Stimulated activated CD8-positive, alpha-beta memory T cell treated with anti-CD3 and anti-CD28 coated beads, Interleukin-2, amount 100 ng/mL, for 1 hour (primary cell): ENCODE results near the gene FOXB1.
A peak's percentile ranks its signal among the peaks of the same experiment; 100 is the strongest.

Experiments used
- DNase-seq, 2 donors: peaks; one replicate each; pipeline ENCODE4 v3.0.0-alpha.2; 2020; ENCODE audit warnings: low read depth in 2 of 2

The FOXB1 gene

GRCh38 chr15:59998950-59999611, 5.0 kb upstream of the FOXB1 start:
- DNase-seq, result no peak

GRCh38 chr15:59999612-60000112, 4.4 kb upstream of the FOXB1 start:
- DNase-seq, result no peak

GRCh38 chr15:60000113-60000823, 3.8 kb upstream of the FOXB1 start:
- no peak for DNase-seq

GRCh38 chr15:60000824-60001609, 3.1 kb upstream of the FOXB1 start:
- no peak for DNase-seq

- no peak for DNase-seq
Observed at GRCh38 chr15:60001610-60002527, 2.2 kb upstream of the FOXB1 start.

GRCh38 chr15:60002528-60003218, 1.4 kb upstream of the FOXB1 start:
- DNase-seq, result no peak

- DNase-seq, result no peak
Observed at GRCh38 chr15:60003243-60004008, 685 bp upstream of the FOXB1 start.

GRCh38 chr15:60004846-60005351, 788 bp downstream of the FOXB1 start:
- no peak for DNase-seq

GRCh38 chr15:60005352-60006202, 1.5 kb downstream of the FOXB1 start:
- no peak for DNase-seq

GRCh38 chr15:60006203-60006862, 2.2 kb downstream of the FOXB1 start:
- DNase-seq, result peak in 1 of 2 donors; percentile 54

- DNase-seq, result no peak
Observed at GRCh38 chr15:60006873-60007272, 2.8 kb downstream of the FOXB1 start.

GRCh38 chr15:60009124-60009960, 5.2 kb downstream of the FOXB1 start:
- DNase-seq, result no peak

GRCh38 chr15:60009980-60010732, 6.0 kb downstream of the FOXB1 start:
- DNase-seq, result no peak

GRCh38 chr15:60010858-60011257, 6.7 kb downstream of the FOXB1 start:
- no peak for DNase-seq

GRCh38 chr15:60012695-60013094, 8.6 kb downstream of the FOXB1 start:
- no peak for DNase-seq
